Measurements from ENCODE around the gene CDKN2B-AS1.

The CDKN2B-AS1 gene

DNA sequence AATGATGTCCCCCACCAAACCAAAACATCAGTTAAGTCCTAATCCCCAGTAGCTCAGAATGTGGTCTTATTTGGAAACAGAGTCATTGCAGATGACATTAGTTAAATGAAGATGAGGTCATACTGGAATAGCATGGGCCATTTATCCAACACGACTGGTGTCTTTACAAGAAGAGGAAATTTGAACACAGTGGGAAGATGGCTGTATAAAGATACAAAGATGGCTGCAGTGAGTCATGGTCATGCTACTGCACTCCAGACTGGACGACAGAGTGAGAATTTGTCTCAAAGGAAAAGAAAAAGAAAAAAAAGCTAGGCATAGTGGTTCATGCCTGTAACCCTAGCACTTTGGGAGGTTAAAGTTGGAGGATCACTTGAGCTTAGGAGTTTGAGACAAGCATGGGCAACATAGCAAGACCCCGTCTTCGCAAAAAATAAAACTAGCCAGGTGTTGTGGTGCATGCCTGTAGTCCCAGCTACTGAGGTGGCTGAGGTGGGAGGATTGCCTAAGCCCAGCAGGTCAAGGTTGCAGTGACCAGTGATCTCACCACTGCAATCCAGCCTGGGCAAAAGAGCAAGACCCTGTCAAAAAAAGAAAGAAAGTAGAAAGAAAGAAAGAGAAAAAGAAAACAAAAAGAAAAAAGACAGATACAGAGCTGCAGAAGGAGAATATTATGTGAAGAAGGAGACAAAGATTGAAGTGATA is 144.5 kb downstream of the CDKN2B-AS1 start:
- no peak overlapping the region for H3K27ac ChIP-seq
- TF ChIP-seq ZFX (IDR thresholded peaks at IDR 0.05; ENCODE audit: borderline replicate concordance): no peak
- TF ChIP-seq, protein P1, sequence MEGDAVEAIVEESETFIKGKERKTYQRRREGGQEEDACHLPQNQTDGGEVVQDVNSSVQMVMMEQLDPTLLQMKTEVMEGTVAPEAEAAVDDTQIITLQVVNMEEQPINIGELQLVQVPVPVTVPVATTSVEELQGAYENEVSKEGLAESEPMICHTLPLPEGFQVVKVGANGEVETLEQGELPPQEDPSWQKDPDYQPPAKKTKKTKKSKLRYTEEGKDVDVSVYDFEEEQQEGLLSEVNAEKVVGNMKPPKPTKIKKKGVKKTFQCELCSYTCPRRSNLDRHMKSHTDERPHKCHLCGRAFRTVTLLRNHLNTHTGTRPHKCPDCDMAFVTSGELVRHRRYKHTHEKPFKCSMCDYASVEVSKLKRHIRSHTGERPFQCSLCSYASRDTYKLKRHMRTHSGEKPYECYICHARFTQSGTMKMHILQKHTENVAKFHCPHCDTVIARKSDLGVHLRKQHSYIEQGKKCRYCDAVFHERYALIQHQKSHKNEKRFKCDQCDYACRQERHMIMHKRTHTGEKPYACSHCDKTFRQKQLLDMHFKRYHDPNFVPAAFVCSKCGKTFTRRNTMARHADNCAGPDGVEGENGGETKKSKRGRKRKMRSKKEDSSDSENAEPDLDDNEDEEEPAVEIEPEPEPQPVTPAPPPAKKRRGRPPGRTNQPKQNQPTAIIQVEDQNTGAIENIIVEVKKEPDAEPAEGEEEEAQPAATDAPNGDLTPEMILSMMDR (IDR thresholded peaks at IDR 0.05): no peak

- TF ChIP-seq, protein P1 (IDR thresholded peaks at IDR 0.05): no peak
- no peak for TF ChIP-seq ZFX (IDR thresholded peaks at IDR 0.05; ENCODE audit: borderline replicate concordance)
- H3K27ac ChIP-seq: no peak overlapping the region
Observed at GRCh38 chr9:22141908-22142307, 147.3 kb downstream of the CDKN2B-AS1 start.

- H3K27ac ChIP-seq: no peak overlapping the region
- TF ChIP-seq, protein P1 (IDR thresholded peaks at IDR 0.05): no peak
- TF ChIP-seq ZFX (IDR thresholded peaks at IDR 0.05; ENCODE audit: borderline replicate concordance): no peak
Observed at GRCh38 chr9:22142671-22143070, 148.1 kb downstream of the CDKN2B-AS1 start.

GRCh38 chr9:22143799-22144625 is 149.4 kb downstream of the CDKN2B-AS1 start:
- TF ChIP-seq, protein P1 (IDR thresholded peaks at IDR 0.05): no peak
- no peak for TF ChIP-seq ZFX (IDR thresholded peaks at IDR 0.05; ENCODE audit: borderline replicate concordance)
- no peak overlapping the region for H3K27ac ChIP-seq

- TF ChIP-seq, protein P1 (IDR thresholded peaks at IDR 0.05): no peak
- no peak for TF ChIP-seq ZFX (IDR thresholded peaks at IDR 0.05; ENCODE audit: borderline replicate concordance)
- no peak overlapping the region for H3K27ac ChIP-seq
Observed at GRCh38 chr9:22146604-22147003, 152.0 kb downstream of the CDKN2B-AS1 start.

DNA sequence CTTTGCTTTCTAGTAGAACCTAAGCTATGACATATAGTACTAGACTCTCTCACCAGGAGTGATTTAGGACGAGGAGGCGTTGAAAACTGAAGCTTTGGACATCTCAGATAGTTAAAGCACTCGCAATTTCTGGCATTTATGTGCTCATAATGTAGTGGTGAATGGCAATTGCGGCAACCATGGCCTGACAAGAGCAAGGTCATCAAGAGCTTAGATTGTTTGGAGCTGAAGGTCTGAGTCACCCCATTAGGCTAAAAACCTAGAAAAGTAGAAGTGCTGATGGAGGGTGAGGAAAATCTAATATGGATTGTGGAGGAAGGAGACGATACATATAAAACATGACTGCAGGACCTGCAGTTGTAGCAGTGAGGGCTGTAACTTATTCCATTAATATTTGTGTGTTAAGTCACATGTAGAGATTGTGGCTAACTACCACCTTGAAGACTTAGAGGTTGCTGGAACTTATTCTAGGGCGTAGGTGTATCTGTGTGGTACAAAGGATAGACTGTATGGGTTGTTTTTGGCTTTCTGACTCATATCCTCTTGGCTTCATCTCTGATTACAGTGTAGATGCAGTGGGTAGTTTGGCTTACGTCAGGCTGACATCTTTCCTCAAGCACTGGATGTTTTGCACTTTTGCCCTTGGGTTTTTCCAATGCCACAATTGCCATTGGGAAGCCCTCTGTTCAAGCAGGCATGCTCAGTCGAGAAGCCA is 153.4 kb downstream of the CDKN2B-AS1 start:
- TF ChIP-seq ZFX (IDR thresholded peaks at IDR 0.05; ENCODE audit: borderline replicate concordance): no peak
- TF ChIP-seq, protein P1 (IDR thresholded peaks at IDR 0.05): no peak
- no peak overlapping the region for H3K27ac ChIP-seq
